IMR-90 (cell line): Measurements from ENCODE around the gene CAMP.

Experiments used
- BHLHE40 ChIP-seq: fragments of 150-350 bp; IDR thresholded peaks from 2 replicates; pipeline ENCODE4 v1.6.1; 2016; ENCODE audit warnings: mild to moderate bottlenecking, low read depth, low read length
- CEBPB ChIP-seq: IDR thresholded peaks from 2 replicates; pipeline ENCODE4 v1.6.1; 2012; ENCODE audit warnings: low read depth, low read length, improper control_type of control experiment
- CTCF ChIP-seq: conservative IDR thresholded peaks from 2 replicates; pipeline ENCODE4 v1.5.1; 2012; ENCODE audit warnings: mild to moderate bottlenecking, low read depth, low read length, improper control_type of control experiment
- FOS ChIP-seq: fragments of 150-350 bp; IDR thresholded peaks from 2 replicates; pipeline ENCODE4 v1.6.1; 2016; ENCODE audit warnings: low read depth, low read length
- MAFK ChIP-seq: IDR thresholded peaks from 2 replicates; pipeline ENCODE4 v1.6.1; 2012; ENCODE audit warnings: low read depth, low read length, improper control_type of control experiment
- POLR2A ChIP-seq: IDR thresholded peaks from 2 replicates; pipeline ENCODE4 v1.6.1; 2012; ENCODE audit warnings: mild to moderate bottlenecking, low read depth, low read length
- RAD21 ChIP-seq: IDR thresholded peaks from 2 replicates; pipeline ENCODE4 v1.6.1; 2012; ENCODE audit warnings: low read length, improper control_type of control experiment
- RCOR1 ChIP-seq: IDR thresholded peaks from 2 replicates; pipeline ENCODE4 v1.6.1; 2012; ENCODE audit warnings: mild to moderate bottlenecking, low read length, improper control_type of control experiment; ENCODE audit not compliant: insufficient replicate concordance
- RFX5 ChIP-seq: IDR thresholded peaks from 2 replicates; pipeline ENCODE4 v1.8.0; 2012; ENCODE audit warnings: low read depth, mild to moderate bottlenecking, low read length, moderate library complexity
- SMC3 ChIP-seq: fragments of 150-350 bp; IDR thresholded peaks from 2 replicates; pipeline ENCODE4 v1.6.1; 2016; ENCODE audit warnings: low read depth, mild to moderate bottlenecking, antibody characterized with exemption, low read length, moderate library complexity
- USF2 ChIP-seq: fragments of 150-350 bp; IDR thresholded peaks from 2 replicates; pipeline ENCODE4 v1.6.1; 2017; ENCODE audit warnings: mild to moderate bottlenecking, antibody characterized with exemption, low read length, low read depth
- TF ChIP-seq, protein P1 (sequence below): fragments of 150-350 bp; IDR thresholded peaks from 2 replicates; pipeline ENCODE4 v1.6.1; 2016; ENCODE audit warnings: low read depth, mild to moderate bottlenecking, low read length, moderate library complexity, borderline replicate concordance

DNA sequence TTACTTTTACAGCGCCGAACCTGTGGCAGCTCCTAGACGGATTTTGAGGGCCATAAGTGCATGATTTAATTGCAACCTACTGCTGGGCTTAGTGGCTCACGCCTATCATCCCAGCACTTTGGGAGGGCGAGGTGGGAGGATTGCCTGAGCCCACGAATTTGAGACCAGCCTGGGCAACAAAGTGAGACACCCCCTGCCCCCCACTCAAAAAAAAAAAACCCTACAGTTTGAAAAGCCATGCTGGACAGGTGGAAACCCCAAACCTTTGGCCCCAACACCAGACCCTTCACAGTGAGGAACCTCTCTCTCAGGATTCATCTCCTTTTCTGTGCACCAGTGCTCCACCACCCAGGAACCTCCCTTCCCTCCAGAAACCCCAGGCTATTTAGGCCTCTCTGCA is 34.0 kb upstream of the CAMP start:
- TF ChIP-seq POLR2A (no peak), CTCF (no peak), RFX5 (no peak), RAD21 (no peak), USF2 (no peak), MAFK (no peak), RCOR1 (no peak), BHLHE40 (no peak), CEBPB (no peak), SMC3 (no peak), FOS (no peak)
- TF ChIP-seq, protein P1, sequence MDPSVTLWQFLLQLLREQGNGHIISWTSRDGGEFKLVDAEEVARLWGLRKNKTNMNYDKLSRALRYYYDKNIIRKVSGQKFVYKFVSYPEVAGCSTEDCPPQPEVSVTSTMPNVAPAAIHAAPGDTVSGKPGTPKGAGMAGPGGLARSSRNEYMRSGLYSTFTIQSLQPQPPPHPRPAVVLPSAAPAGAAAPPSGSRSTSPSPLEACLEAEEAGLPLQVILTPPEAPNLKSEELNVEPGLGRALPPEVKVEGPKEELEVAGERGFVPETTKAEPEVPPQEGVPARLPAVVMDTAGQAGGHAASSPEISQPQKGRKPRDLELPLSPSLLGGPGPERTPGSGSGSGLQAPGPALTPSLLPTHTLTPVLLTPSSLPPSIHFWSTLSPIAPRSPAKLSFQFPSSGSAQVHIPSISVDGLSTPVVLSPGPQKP = no peak
